ENCODE results near the gene LIMCH1. TPM values are rescaled to one million over a fixed set of nuclear protein-coding genes. Genes with fewer than 3 reads are reported as not detected.

LIMCH1 gene
- total RNA-seq, 2 donors from 2014 or later: 3.1 to 5.8 TPM

DNA sequence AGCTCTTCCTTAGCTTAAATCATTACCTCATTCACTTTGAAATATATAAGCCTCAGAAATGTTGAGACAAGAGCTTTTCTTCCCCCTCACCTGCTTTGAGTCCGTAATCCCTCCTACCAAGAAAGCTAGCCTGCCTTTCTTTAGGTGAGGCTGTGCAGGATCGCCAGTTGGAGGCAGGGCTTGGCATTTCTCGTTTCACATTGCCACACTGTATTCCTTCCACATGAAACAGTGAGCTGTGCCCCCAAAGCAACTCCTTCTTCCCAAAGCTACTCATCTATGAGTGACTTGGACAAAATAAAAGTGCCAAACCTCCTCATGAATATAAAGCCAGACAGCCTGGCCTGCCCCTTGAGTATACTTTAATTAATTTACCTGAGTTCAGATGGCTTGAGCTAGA is 86.8 kb downstream of the LIMCH1 start:
- no peak for DNase-seq
- TF ChIP-seq, protein P1, sequence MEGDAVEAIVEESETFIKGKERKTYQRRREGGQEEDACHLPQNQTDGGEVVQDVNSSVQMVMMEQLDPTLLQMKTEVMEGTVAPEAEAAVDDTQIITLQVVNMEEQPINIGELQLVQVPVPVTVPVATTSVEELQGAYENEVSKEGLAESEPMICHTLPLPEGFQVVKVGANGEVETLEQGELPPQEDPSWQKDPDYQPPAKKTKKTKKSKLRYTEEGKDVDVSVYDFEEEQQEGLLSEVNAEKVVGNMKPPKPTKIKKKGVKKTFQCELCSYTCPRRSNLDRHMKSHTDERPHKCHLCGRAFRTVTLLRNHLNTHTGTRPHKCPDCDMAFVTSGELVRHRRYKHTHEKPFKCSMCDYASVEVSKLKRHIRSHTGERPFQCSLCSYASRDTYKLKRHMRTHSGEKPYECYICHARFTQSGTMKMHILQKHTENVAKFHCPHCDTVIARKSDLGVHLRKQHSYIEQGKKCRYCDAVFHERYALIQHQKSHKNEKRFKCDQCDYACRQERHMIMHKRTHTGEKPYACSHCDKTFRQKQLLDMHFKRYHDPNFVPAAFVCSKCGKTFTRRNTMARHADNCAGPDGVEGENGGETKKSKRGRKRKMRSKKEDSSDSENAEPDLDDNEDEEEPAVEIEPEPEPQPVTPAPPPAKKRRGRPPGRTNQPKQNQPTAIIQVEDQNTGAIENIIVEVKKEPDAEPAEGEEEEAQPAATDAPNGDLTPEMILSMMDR (conservative IDR thresholded peaks at IDR 0.05): no peak
- Histone ChIP-seq H3K27me3 (ENCODE audit: control insufficient read depth, insufficient read depth, low read length, poor library complexity, severe bottlenecking) (no peaks in the 10 kb centered on the region), H3K9ac (ENCODE audit: extremely low read depth, low read length, poor library complexity, severe bottlenecking) (no peak overlapping the region), H3K9me3 (ENCODE audit: control insufficient read depth, low read length) (no peaks in the 10 kb centered on the region), H3K4me3 (ENCODE audit: low read length) (no peak overlapping the region), H3K36me3 (ENCODE audit: control insufficient read depth, insufficient read depth, low read length) (no peaks in the 10 kb centered on the region), H3K27ac (ENCODE audit: low read depth, low read length) (no peak overlapping the region), H3K4me1 (ENCODE audit: control insufficient read depth, insufficient read depth, low read length) (no peaks in the 10 kb centered on the region)
- peaks cover 16% of the 10 kb centered on the region for H3K27me3 Mint-ChIP-seq (ENCODE audit: insufficient read depth)
- 88 to 94% methylated on average over 2 to 3 of the region's 3 CpGs for WGBS, 2 experiments (ENCODE audit: insufficient coverage in 1 of 2, insufficient read length in 1 of 2)
- H3K4me1 Mint-ChIP-seq: peaks cover 13% of the 10 kb centered on the region
- H3K27ac Mint-ChIP-seq: no peak overlapping the region
- no peak overlapping the region for H3K4me3 Mint-ChIP-seq
- no peaks in the 10 kb centered on the region for H3K36me3 Mint-ChIP-seq (ENCODE audit: low read depth)
- H3K9me3 Mint-ChIP-seq: no peaks in the 10 kb centered on the region

DNA sequence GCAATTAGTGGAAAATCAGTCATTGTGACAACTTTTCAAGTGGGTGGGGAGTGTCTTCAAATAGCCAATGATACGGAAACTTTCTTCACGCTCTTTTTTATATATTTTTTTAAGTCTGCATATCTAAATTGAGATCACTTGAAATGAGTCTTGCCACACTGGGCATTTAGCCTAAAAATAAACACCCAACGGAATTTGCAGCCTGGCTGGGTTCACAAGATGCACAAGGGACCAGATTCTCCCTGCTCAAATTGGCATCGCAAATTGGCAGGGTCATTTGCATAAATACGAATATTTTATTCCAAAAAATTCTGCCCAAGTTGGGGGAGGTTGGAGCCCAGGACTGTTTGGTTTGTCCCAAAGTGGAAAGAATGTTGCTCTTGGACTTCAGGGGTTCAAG is 87.6 kb downstream of the LIMCH1 start:
- Histone ChIP-seq H3K9ac (ENCODE audit: extremely low read depth, low read length, poor library complexity, severe bottlenecking) (no peak overlapping the region), H3K4me1 (ENCODE audit: control insufficient read depth, insufficient read depth, low read length) (no peaks in the 10 kb centered on the region), H3K36me3 (ENCODE audit: control insufficient read depth, insufficient read depth, low read length) (no peaks in the 10 kb centered on the region), H3K27ac (ENCODE audit: low read depth, low read length) (no peak overlapping the region), H3K9me3 (ENCODE audit: control insufficient read depth, low read length) (no peaks in the 10 kb centered on the region), H3K4me3 (ENCODE audit: low read length) (no peak overlapping the region), H3K27me3 (ENCODE audit: control insufficient read depth, insufficient read depth, low read length, poor library complexity, severe bottlenecking) (no peaks in the 10 kb centered on the region)
- 88 to 91% methylated on average over 3 to 5 of the region's 5 CpGs for WGBS, 2 experiments (ENCODE audit: insufficient coverage in 1 of 2, insufficient read length in 1 of 2)
- peaks cover 8% of the 10 kb centered on the region for H3K4me1 Mint-ChIP-seq
- DNase-seq: no peak
- TF ChIP-seq, protein P1 (conservative IDR thresholded peaks at IDR 0.05): no peak
- H3K27me3 Mint-ChIP-seq (ENCODE audit: insufficient read depth): peaks cover 10% of the 10 kb centered on the region
- H3K27ac Mint-ChIP-seq: no peak overlapping the region
- H3K9me3 Mint-ChIP-seq: no peaks in the 10 kb centered on the region
- no peaks in the 10 kb centered on the region for H3K36me3 Mint-ChIP-seq (ENCODE audit: low read depth)
- H3K4me3 Mint-ChIP-seq: no peak overlapping the region

DNA sequence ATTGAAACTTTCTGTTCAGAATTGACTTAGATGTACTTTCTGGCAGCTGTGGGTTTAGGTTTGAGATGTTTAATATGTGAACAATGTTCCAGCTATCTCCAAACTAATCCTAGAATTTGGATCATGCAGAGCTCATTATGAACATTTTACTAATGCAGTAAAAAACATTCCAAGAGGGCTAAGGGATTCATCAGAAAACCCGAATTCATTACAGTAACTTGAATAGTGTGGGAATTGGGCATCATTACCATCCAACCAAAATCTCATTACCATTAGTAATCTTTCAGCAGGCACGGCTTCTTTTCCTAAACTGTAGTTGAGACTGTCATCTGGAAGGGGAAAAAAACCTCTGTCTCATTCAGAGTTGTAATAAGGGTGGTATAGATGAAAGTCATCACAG is 91.0 kb downstream of the LIMCH1 start:
- Mint-ChIP-seq H3K4me1 (peaks cover 13% of the 10 kb centered on the region), H3K9me3 (no peaks in the 10 kb centered on the region)

More for the DNA sequence above, 91.0 kb downstream of the LIMCH1 start:
- H3K27me3 Mint-ChIP-seq (ENCODE audit: insufficient read depth): peaks cover 20% of the 10 kb centered on the region
- no peaks in the 10 kb centered on the region for H3K27me3 ChIP-seq (ENCODE audit: control insufficient read depth, insufficient read depth, low read length, poor library complexity, severe bottlenecking)
- no peak overlapping the region for H3K4me3 ChIP-seq (ENCODE audit: low read length)
- no peak overlapping the region for H3K27ac ChIP-seq (ENCODE audit: low read depth, low read length)
- 82% methylated on average over 2 of the region's 2 CpGs; no CpG with 5 or more reads in 1 of the 2 experiments for WGBS, 2 experiments (ENCODE audit: insufficient coverage in 1 of 2, insufficient read length in 1 of 2)
- no peaks in the 10 kb centered on the region for H3K36me3 ChIP-seq (ENCODE audit: control insufficient read depth, insufficient read depth, low read length)
- no peak for DNase-seq
- H3K9me3 ChIP-seq (ENCODE audit: control insufficient read depth, low read length): no peaks in the 10 kb centered on the region
- TF ChIP-seq, protein P1 (conservative IDR thresholded peaks at IDR 0.05): no peak
- H3K4me3 Mint-ChIP-seq: no peak overlapping the region
- H3K9ac ChIP-seq (ENCODE audit: extremely low read depth, low read length, poor library complexity, severe bottlenecking): no peak overlapping the region
- H3K36me3 Mint-ChIP-seq (ENCODE audit: low read depth): no peaks in the 10 kb centered on the region
- H3K27ac Mint-ChIP-seq: no peak overlapping the region
- peaks cover 8% of the 10 kb centered on the region for H3K4me1 ChIP-seq (ENCODE audit: control insufficient read depth, insufficient read depth, low read length)
